HL-60 (cell line): ENCODE measurements around the gene GNPAT.
A peak's percentile ranks its signal among the peaks of the same experiment; 100 is the strongest.

Experiments used
- CTCF ChIP-seq: IDR thresholded peaks from one replicate; pipeline ENCODE4 v1.5.1; 2011; ENCODE audit warnings: low read length, control low read depth, inconsistent platforms; ENCODE audit not compliant: insufficient read depth
- POLR2AphosphoS5 ChIP-seq: IDR thresholded peaks from 2 replicates; pipeline ENCODE4 v1.6.1; 2012; ENCODE audit warnings: low read depth

DNA sequence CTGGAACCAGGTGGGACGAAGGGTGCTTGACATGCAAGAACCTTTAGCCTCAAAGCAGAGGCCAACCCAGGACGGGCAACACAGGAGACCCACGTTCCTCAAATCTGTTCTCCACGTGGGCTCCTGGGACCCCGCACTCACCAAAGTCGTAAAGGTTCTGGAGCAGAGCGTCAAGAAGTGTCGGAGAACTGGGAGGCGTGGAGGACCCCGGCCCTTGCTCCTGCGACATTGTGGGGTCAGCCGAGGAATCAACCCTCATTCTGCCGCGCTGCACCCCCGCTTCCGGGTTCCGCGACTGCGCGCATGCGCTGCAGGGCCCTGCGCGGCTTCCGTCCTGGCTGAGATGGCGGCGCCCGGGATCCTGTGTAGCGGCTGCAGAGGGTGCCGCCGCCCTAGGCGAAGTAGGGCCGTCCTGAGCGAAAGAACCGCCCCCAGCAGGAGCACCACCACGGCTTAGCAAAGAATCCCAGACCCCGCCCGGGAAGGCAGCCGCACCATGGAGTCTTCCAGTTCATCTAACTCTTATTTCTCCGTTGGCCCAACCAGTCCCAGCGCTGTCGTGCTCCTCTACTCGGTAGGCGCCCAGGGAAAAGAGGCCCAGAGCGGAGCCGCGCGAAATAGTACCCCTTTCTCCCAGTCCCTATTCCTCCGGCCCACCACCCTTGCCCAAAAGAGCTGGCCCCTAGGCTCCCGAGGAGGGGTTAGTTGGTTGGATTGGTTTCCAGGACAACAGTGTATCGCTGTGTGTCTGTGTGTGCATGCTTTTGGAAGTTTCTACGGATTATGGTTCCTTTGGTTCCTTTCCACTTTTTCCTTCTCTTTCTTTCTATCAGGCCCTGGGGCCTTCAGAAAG lies at the start of gene GNPAT:
- TF ChIP-seq CTCF (no peak), POLR2AphosphoS5 (peak; percentile 90; the same call in 1 of the 2 replicates)
